GM18498 (cell line): ENCODE measurements around the gene THOC2.
A peak's percentile ranks its signal among the peaks of the same experiment; 100 is the strongest.
"Not testable (repeated sequence)": the region's sequence is repeated elsewhere in the genome, so short reads cannot be mapped to it uniquely, and the experiment has no call there.

ENCODE experiments used
- ATAC-seq: cut with Tn5 transposase; IDR thresholded peaks from one replicate; pipeline ENCODE4 v1.9.1; 2021; ENCODE audit warnings: mild to moderate bottlenecking, moderate library complexity; ENCODE audit not compliant: unreplicated experiment

The THOC2 gene

GRCh38 chrX:123590842-123591486 lies 141.9 kb downstream of the THOC2 start:
- peak; percentile 71 for ATAC-seq

DNA sequence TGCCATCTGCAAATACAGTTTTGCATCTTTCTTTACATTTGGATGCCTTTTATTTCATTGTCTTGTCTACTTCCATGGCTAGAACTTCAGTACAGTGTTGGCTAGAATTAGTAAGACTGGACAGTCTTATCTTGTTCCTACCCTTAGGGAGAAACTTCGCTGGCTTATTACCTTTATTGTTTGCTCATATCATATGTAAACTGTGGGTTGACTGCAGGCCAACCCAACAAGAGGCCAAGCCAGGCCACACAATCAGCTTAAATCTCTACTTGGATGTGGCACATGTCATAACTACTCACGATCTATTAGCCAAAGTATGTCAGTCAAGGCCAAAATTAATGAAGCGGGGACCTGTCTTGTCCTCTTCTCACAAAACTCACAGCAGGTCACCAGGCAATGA lies 144.1 kb downstream of the THOC2 start:
- ATAC-seq: no peak

- no peak for ATAC-seq
These were observed 151.3 kb downstream of the THOC2 start for GRCh38 chrX:123581586-123581985.

DNA sequence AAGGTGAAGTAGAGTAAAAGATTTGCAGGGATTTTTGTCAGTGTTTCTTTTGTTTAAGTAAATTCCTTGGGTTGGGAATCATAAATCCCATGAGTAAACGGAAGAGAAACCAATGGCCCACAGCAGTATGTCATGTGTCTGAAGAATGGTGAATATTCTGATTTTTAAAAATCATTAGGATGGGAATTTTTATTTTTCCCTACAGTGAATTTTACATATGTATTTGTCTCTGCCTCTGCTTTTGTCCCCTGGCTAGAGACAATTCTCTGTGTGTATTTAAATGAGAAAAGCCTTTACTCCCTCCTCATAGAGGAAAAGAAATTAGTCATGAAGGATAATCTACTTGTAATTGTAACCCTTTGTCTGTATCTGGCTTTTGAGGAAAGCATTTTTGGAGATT lies 152.1 kb downstream of the THOC2 start:
- no peak for ATAC-seq

GRCh38 chrX:123574027-123574426 lies 158.8 kb downstream of the THOC2 start:
- ATAC-seq: not testable (repeated sequence)

DNA sequence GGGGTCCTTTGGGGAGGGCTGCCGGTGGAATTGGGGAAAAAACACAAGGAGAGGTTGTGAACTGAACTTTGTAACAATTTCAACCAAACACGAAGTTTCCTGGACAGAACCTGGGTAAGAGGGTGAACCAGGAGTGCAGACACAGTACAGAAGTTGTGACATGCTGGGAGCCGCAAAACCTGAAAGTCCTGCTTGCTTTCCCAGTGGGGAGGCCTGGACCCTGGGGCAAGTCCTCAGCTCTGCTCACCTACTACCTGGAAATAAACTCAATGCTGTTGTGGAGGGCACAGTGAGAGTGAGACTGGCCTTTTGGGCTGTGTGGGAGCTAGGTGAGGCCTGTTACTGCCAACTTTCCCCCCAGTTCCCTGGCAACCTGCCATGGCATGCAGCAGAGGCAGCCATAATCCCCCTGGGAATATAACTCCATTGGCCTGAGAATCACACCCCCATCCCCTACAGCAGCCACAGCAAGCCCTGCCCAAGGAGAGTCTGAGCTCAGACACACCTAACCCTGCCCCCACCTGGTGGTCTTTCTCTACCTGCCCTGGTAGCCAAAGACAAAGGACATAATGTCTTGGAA lies 162.8 kb downstream of the THOC2 start:
- ATAC-seq: no peak

DNA sequence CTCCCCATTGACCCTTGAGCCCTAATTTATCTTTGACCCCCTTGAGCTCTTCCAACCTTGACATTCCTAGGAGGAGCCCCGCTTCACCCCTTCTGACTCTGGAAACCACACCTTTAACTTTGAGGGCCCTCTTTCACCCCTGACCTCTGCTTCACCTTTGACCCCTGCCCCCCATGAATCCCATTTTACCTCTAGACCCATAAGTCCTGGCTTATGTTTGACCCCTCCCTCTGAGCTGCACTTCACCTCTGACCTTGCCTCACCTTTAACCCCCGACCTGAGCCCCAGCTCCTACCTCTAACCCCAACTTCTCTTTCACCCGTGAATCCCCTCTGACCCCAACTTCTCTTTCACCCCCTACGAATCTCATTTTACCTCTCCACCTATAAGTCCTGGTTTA lies 169.7 kb downstream of the THOC2 start:
- no peak for ATAC-seq

DNA sequence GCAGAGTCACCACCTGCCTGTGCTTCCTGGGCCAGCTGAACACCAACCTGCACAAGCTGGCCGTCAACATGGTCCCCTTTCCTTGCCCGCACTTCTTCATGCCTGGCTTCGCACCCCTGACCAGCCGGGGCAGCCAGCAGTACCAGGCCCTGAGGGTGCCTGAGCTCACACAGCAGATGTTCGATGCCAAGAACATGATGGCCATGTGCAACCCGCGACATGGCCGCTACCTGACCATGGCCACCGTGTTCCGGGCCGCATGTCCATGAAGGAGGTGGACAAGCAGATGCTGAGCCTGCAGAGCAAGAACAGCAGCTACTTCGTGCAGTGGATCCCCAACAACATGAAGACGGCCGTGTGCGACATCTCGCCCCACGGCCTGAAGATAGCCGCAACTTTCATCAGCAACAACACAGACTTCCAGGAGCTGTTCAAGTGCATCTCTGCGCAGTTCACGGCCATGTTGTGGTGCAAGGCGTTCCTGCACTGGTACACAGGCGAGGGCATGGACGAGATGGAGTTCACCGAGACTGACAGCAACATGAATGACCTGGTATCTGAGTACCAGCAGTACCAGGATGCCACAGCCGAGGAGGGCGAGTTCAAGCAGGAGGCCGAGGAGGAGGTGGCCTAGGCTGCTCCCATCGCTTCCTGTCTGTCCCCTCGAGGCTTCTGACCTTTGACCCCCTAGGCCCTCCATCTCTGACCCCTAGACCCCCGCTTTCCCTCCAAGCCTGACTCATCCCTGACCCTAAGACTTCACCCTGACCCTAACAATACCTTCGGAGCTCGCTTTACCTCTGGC lies 170.3 kb downstream of the THOC2 start:
- no peak for ATAC-seq

GRCh38 chrX:123561439-123562215 lies 171.2 kb downstream of the THOC2 start:
- ATAC-seq: no peak

GRCh38 chrX:123550829-123551228 lies 182.0 kb downstream of the THOC2 start:
- no peak for ATAC-seq
